GM19467 (cell line): ENCODE results near the gene DUSP21.
"Not testable (repeated sequence)": the region's sequence is repeated elsewhere in the genome, so short reads cannot be mapped to it uniquely, and the experiment has no call there.

Source experiments
- ATAC-seq: cut with Tn5 transposase; IDR thresholded peaks from one replicate; pipeline ENCODE4 v1.9.1; 2021; ENCODE audit warnings: mild to moderate bottlenecking, moderate library complexity; ENCODE audit not compliant: unreplicated experiment

Gene DUSP21

GRCh38 chrX:44875185-44875489 is 31.3 kb downstream of the DUSP21 start:
- ATAC-seq: no peak

- ATAC-seq: no peak
These were observed 32.3 kb downstream of the DUSP21 start for GRCh38 chrX:44876086-44876485.

GRCh38 chrX:44876767-44877166 is 32.9 kb downstream of the DUSP21 start:
- ATAC-seq: no peak

GRCh38 chrX:44878780-44879179 is 35.0 kb downstream of the DUSP21 start:
- ATAC-seq: no peak

DNA sequence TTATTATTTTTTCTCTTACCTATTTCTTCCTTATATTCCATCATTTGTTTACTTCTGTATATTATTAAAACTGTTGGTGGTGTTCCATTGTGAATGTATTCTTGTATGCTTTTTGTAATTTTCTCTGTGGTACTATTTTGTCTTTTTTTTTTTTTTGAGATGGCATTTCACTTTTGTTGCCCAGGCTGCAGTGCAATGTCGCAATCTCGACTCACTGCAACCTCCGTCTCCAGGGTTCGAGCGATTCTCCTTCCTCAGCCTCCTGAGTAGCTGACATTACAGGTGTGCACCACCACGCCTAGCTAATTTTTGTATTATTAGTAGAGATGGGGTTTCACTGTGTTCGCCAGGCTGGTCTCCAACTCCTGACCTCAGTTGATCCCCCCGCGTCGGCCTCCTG is 37.7 kb downstream of the DUSP21 start:
- ATAC-seq: no peak

DNA sequence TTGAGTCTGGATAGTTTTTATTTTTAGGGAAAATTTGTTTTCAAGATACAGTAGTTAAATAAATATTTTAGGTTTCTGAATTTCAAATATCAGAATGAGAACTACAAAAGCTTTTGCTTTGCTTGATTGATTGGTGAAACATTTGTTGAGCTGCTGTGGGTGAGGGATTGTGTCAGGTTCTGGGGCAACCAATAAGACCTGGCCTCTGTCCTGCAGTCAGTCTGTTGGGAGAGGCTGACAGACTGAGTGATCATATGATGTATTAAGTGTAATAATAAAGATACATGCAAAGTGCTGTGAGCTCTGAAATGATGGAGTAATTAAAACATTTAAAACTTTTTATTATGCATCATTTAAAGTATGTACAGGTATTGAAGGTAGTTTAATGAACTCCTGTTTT is 38.8 kb downstream of the DUSP21 start:
- no peak for ATAC-seq

DNA sequence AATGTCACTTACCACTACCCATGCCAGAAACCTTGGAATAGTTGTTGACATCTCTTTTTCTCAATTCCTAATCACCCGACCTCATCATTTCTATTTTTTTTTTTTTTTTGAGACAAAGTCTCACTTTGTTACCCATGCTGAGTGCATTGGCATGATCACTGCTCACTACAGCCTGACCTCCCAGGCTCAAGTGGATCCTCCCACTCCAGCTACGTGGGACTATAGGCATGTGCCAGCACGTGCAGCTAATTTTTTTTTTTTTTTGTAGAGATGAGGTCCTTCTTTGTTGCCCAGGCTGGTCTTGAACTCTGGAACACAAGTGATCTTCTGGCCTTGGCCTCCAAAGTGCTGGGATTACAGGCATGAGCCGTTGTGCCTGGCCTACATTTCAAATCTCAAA is 41.1 kb downstream of the DUSP21 start:
- no peak for ATAC-seq

- no peak for ATAC-seq
These were observed 46.0 kb downstream of the DUSP21 start for GRCh38 chrX:44889824-44890223.

GRCh38 chrX:44890247-44890646 is 46.4 kb downstream of the DUSP21 start:
- no peak for ATAC-seq

- ATAC-seq: not testable (repeated sequence)
These were observed 46.9 kb downstream of the DUSP21 start for GRCh38 chrX:44890687-44891086.

GRCh38 chrX:44891642-44892041 is 47.8 kb downstream of the DUSP21 start:
- ATAC-seq: no peak
